ENCODE results near the gene HTR3D. TPM values are rescaled to one million over a fixed set of nuclear protein-coding genes. Genes with fewer than 3 reads are reported as not detected.
"Not testable (repeated sequence)": the region's sequence is repeated elsewhere in the genome, so short reads cannot be mapped to it uniquely, and the experiment has no call there.

HTR3D gene
- polyA plus RNA-seq, 3 donors, result not detected

- DNase-seq (ENCODE audit: extremely low read depth in 1 of 11, low read depth in 9 of 11, low spot score in 4 of 11), result no peak
These were observed 21.2 kb downstream of the HTR3D start, which contains the start of gene HTR3C for GRCh38 chr3:184052767-184053166. Gene HTR3C (plus strand): TSS chr3:184053047. CDS start chr3:184053081, 34 bp downstream.

GRCh38 chr3:184058029-184058428, 26.5 kb downstream of the HTR3D start:
- DNase-seq (ENCODE audit: extremely low read depth in 1 of 11, low read depth in 9 of 11, low spot score in 4 of 11), result no peak

GRCh38 chr3:184059424-184059823, 27.9 kb downstream of the HTR3D start:
- DNase-seq (ENCODE audit: extremely low read depth in 1 of 11, low read depth in 9 of 11, low spot score in 4 of 11), result no peak

GRCh38 chr3:184062637-184063036, 31.1 kb downstream of the HTR3D start:
- DNase-seq (ENCODE audit: extremely low read depth in 1 of 11, low read depth in 9 of 11, low spot score in 4 of 11), result no peak

- no peak for DNase-seq (ENCODE audit: extremely low read depth in 1 of 11, low read depth in 9 of 11, low spot score in 4 of 11)
These were observed 34.7 kb downstream of the HTR3D start for GRCh38 chr3:184066211-184066610.

GRCh38 chr3:184067573-184068055, 36.1 kb downstream of the HTR3D start:
- no peak for DNase-seq (ENCODE audit: extremely low read depth in 1 of 11, low read depth in 9 of 11, low spot score in 4 of 11)

- DNase-seq (ENCODE audit: extremely low read depth in 1 of 11, low read depth in 9 of 11, low spot score in 4 of 11), result no peak
These were observed 36.8 kb downstream of the HTR3D start for GRCh38 chr3:184068344-184068743.

- DNase-seq (ENCODE audit: extremely low read depth in 1 of 11, low read depth in 9 of 11, low spot score in 4 of 11), result not testable (repeated sequence)
These were observed 39.6 kb downstream of the HTR3D start for GRCh38 chr3:184071142-184071541.

- no peak for DNase-seq (ENCODE audit: extremely low read depth in 1 of 11, low read depth in 9 of 11, low spot score in 4 of 11)
These were observed 42.1 kb downstream of the HTR3D start for GRCh38 chr3:184073621-184074020.

GRCh38 chr3:184075901-184076300, 44.4 kb downstream of the HTR3D start:
- DNase-seq (ENCODE audit: extremely low read depth in 1 of 11, low read depth in 9 of 11, low spot score in 4 of 11), result no peak

- no peak for DNase-seq (ENCODE audit: extremely low read depth in 1 of 11, low read depth in 9 of 11, low spot score in 4 of 11)
These were observed 46.3 kb downstream of the HTR3D start for GRCh38 chr3:184077881-184078280.

- no peak for DNase-seq (ENCODE audit: extremely low read depth in 1 of 11, low read depth in 9 of 11, low spot score in 4 of 11)
These were observed 47.3 kb downstream of the HTR3D start for GRCh38 chr3:184078851-184079250.

GRCh38 chr3:184081116-184081830, 49.7 kb downstream of the HTR3D start:
- no peak for DNase-seq (ENCODE audit: extremely low read depth in 1 of 11, low read depth in 9 of 11, low spot score in 4 of 11)

GRCh38 chr3:184082034-184082433, 50.5 kb downstream of the HTR3D start:
- no peak for DNase-seq (ENCODE audit: extremely low read depth in 1 of 11, low read depth in 9 of 11, low spot score in 4 of 11)

- no peak for DNase-seq (ENCODE audit: extremely low read depth in 1 of 11, low read depth in 9 of 11, low spot score in 4 of 11)
These were observed 50.9 kb downstream of the HTR3D start for GRCh38 chr3:184082465-184082864.

- no peak for DNase-seq (ENCODE audit: extremely low read depth in 1 of 11, low read depth in 9 of 11, low spot score in 4 of 11)
These were observed 53.9 kb downstream of the HTR3D start for GRCh38 chr3:184085389-184085852.

Other genes with a start within 250 kb of the HTR3D start
- 1 to 10 TPM in 2 of 3 donors, under 1 TPM in 1; 0.86 to 1.9 (median 1.3) TPM for gene MAP6D1, start 206.2 kb upstream of the HTR3D start, polyA plus RNA-seq (ENCODE audit: insufficient read length in 3 of 3)
- gene PARL, start 146.9 kb upstream of the HTR3D start, polyA plus RNA-seq (ENCODE audit: insufficient read length in 3 of 3), result 10 to 100 TPM; 51.0 to 59.8 (median 51.4) TPM
- gene ABCC5, start 13.9 kb upstream of the HTR3D start, polyA plus RNA-seq (ENCODE audit: insufficient read length in 3 of 3), result 10 to 100 TPM; 49.7 to 75.7 (median 51.7) TPM
- gene HTR3C, start 21.3 kb downstream of the HTR3D start, polyA plus RNA-seq (ENCODE audit: insufficient read length in 3 of 3), result not detected
- gene HTR3E, start 65.3 kb downstream of the HTR3D start, polyA plus RNA-seq (ENCODE audit: insufficient read length in 3 of 3), result under 1 TPM in 1 of 3 donors, not detected in 2; 0.11 TPM
- gene EIF2B5, start 103.6 kb downstream of the HTR3D start, polyA plus RNA-seq (ENCODE audit: insufficient read length in 3 of 3), result 10 to 100 TPM; 48.6 to 56.2 (median 49.6) TPM
- gene DVL3, start 123.6 kb downstream of the HTR3D start, polyA plus RNA-seq (ENCODE audit: insufficient read length in 3 of 3), result 10 to 100 TPM; 65.4 to 89.1 (median 83.6) TPM
- gene AP2M1, start 143.1 kb downstream of the HTR3D start, polyA plus RNA-seq (ENCODE audit: insufficient read length in 3 of 3), result 100 to 1,000 TPM; 329 to 372 (median 369) TPM
- 10 to 100 TPM; 57.6 to 71.1 (median 60.9) TPM for gene ABCF3, start 154.5 kb downstream of the HTR3D start, polyA plus RNA-seq (ENCODE audit: insufficient read length in 3 of 3)
- 1 to 10 TPM; 1.3 to 2.7 (median 1.8) TPM for gene VWA5B2, start 197.8 kb downstream of the HTR3D start, polyA plus RNA-seq (ENCODE audit: insufficient read length in 3 of 3)
- 10 to 100 TPM; 29.2 to 38.1 (median 35.1) TPM for gene ALG3, start 217.2 kb downstream of the HTR3D start, polyA plus RNA-seq (ENCODE audit: insufficient read length in 3 of 3)
- gene EEF1AKMT4, start 217.9 kb downstream of the HTR3D start, polyA plus RNA-seq (ENCODE audit: insufficient read length in 3 of 3), result 1 to 10 TPM; 2.2 to 3.2 (median 3.0) TPM
- under 1 TPM in 2 of 3 donors, not detected in 1; 0.17 to 0.33 TPM for gene CAMK2N2, start 229.8 kb downstream of the HTR3D start, polyA plus RNA-seq (ENCODE audit: insufficient read length in 3 of 3)
- not detected for gene ECE2, start 244.3 kb downstream of the HTR3D start, polyA plus RNA-seq (ENCODE audit: insufficient read length in 3 of 3)